Parathyroid adenoma (tissue), 2 donors: ENCODE results near the gene ZCCHC4.

Experiments used
- H2AFZ ChIP-seq: fragments of 300-600 bp; sonication (generic); one replicate; pipeline ENCODE4 v1.7.0; 2017; ENCODE audit warnings: antibody characterized with exemption, mild to moderate bottlenecking
- H3K27ac ChIP-seq: fragments of 300-600 bp; sonication (generic); one replicate; pipeline ENCODE4 v1.7.0; 2017
- H3K27me3 ChIP-seq: fragments of 300-600 bp; sonication (generic); one replicate; pipeline ENCODE4 v1.7.0; 2017; ENCODE audit warnings: low read length; ENCODE audit not compliant: control insufficient read depth, insufficient read depth
- H3K36me3 ChIP-seq: fragments of 300-600 bp; sonication (generic); one replicate; pipeline ENCODE4 v1.7.0; 2017; ENCODE audit warnings: low read length; ENCODE audit not compliant: control insufficient read depth, insufficient read depth
- H3K4me1 ChIP-seq: fragments of 300-600 bp; sonication (generic); one replicate; pipeline ENCODE4 v1.7.0; 2017; ENCODE audit warnings: control low read depth
- H3K4me2 ChIP-seq: fragments of 300-600 bp; sonication (generic); one replicate; pipeline ENCODE4 v1.7.0; 2017; ENCODE audit warnings: low read length
- H3K4me3 ChIP-seq: fragments of 300-600 bp; sonication (generic); one replicate; pipeline ENCODE4 v1.7.0; 2017; ENCODE audit warnings: low read depth, low read length
- H3K79me2 ChIP-seq: fragments of 300-600 bp; sonication (generic); one replicate; pipeline ENCODE4 v1.7.0; 2017; ENCODE audit warnings: control low read depth
- H3K9ac ChIP-seq: fragments of 300-600 bp; sonication (generic); one replicate; pipeline ENCODE4 v1.7.0; 2017; ENCODE audit warnings: mild to moderate bottlenecking
- H3K9me3 ChIP-seq: fragments of 300-600 bp; sonication (generic); one replicate; pipeline ENCODE4 v1.7.0; 2017; ENCODE audit warnings: low read length; ENCODE audit not compliant: control insufficient read depth
- TF ChIP-seq, protein P1 (sequence below): fragments of 300-600 bp; sonication (generic); IDR thresholded peaks from one replicate; pipeline ENCODE4 v1.7.0; 2017; ENCODE audit warnings: antibody characterized with exemption, mild to moderate bottlenecking
- donor health status: primary hyperparathyroidism.

Gene ZCCHC4

DNA sequence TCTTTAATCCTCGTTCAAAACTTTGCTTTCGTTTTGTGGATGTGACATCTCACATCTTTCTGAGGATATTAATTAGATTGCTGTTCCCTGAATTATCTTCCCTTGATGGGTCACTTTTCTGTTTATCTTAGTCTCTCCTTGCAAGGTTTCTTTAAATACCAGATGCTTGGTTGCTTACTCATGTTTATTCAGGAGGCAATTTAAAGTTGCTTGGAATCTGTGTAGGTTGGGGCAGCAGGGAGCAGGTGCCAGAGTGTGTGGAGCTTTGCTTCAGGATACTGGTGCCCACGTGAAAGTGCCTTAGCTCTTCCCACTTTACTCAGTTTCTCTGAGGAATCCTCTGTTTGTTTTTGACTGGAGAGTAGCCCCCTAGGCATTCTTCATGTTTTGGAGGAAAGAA is 88.5 kb downstream of the ZCCHC4 start:
- H3K4me3 ChIP-seq = no peak overlapping the region
- H3K9ac ChIP-seq = no peak overlapping the region
- no peak overlapping the region for H3K27ac ChIP-seq
- H3K4me2 ChIP-seq = no peak overlapping the region
- TF ChIP-seq, protein P1, sequence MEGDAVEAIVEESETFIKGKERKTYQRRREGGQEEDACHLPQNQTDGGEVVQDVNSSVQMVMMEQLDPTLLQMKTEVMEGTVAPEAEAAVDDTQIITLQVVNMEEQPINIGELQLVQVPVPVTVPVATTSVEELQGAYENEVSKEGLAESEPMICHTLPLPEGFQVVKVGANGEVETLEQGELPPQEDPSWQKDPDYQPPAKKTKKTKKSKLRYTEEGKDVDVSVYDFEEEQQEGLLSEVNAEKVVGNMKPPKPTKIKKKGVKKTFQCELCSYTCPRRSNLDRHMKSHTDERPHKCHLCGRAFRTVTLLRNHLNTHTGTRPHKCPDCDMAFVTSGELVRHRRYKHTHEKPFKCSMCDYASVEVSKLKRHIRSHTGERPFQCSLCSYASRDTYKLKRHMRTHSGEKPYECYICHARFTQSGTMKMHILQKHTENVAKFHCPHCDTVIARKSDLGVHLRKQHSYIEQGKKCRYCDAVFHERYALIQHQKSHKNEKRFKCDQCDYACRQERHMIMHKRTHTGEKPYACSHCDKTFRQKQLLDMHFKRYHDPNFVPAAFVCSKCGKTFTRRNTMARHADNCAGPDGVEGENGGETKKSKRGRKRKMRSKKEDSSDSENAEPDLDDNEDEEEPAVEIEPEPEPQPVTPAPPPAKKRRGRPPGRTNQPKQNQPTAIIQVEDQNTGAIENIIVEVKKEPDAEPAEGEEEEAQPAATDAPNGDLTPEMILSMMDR = no peak
- no peaks in the 10 kb centered on the region for H3K9me3 ChIP-seq
- no peak overlapping the region for H2AFZ ChIP-seq
- H3K27me3 ChIP-seq = no peaks in the 10 kb centered on the region
- no peaks in the 10 kb centered on the region for H3K79me2 ChIP-seq
- peaks cover 2% of the 10 kb centered on the region for H3K36me3 ChIP-seq
- H3K4me1 ChIP-seq = no peaks in the 10 kb centered on the region

DNA sequence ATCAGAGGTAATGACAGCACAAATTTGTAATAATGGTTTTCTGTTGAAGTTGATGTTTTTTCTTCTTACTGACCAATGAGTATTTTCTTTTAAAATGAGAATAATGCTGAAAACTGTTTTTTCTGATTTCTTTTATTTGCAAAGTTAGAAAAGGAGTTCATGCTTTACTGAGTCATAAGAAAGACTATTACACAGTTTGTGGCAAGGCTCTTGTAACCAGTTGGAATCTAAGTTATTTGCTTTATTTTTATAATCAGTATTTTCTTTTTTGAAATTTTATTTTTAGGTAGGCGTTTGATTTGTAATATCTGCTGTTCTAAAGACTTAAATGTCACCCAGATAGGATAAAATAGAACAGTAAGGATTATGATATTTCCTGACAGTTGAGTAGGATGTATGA is 89.9 kb downstream of the ZCCHC4 start:
- Histone ChIP-seq H3K4me1 (no peaks in the 10 kb centered on the region), H3K4me3 (no peak overlapping the region), H3K9me3 (no peaks in the 10 kb centered on the region), H3K27ac (no peak overlapping the region), H3K4me2 (no peak overlapping the region), H2AFZ (no peak overlapping the region), H3K27me3 (no peaks in the 10 kb centered on the region), H3K9ac (no peak overlapping the region), H3K79me2 (no peaks in the 10 kb centered on the region), H3K36me3 (no peaks in the 10 kb centered on the region)
- TF ChIP-seq, protein P1 = no peak

GRCh38 chr4:25403699-25404098 is 91.1 kb downstream of the ZCCHC4 start:
- no peaks in the 10 kb centered on the region for H3K4me1 ChIP-seq
- H3K4me3 ChIP-seq = no peak overlapping the region
- no peak overlapping the region for H2AFZ ChIP-seq
- H3K27ac ChIP-seq = no peak overlapping the region
- H3K4me2 ChIP-seq = no peak overlapping the region
- no peaks in the 10 kb centered on the region for H3K9me3 ChIP-seq
- H3K36me3 ChIP-seq = no peaks in the 10 kb centered on the region
- TF ChIP-seq, protein P1 = no peak
- no peaks in the 10 kb centered on the region for H3K79me2 ChIP-seq
- H3K9ac ChIP-seq = no peak overlapping the region
- no peaks in the 10 kb centered on the region for H3K27me3 ChIP-seq

DNA sequence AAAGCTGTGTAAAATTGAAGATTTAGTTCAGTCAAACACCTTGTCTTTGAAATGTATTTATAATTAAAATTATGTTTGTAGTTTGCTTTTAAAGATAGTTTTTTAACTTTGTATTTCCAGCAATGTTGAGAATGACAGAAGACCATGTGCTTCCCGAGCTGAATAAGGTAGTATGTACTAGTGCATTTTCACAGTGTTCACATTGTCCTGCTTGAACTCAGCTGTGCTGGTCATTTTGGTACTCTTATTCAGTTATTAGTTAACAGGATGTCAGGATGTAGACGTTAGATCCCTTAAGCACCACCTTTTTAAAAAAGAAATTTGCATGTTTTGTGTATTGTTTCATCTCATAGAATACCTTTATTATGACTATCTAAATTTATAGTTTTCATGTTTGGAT is 92.9 kb downstream of the ZCCHC4 start:
- H2AFZ ChIP-seq = no peak overlapping the region
- H3K27me3 ChIP-seq = no peaks in the 10 kb centered on the region
- H3K36me3 ChIP-seq = no peaks in the 10 kb centered on the region
- TF ChIP-seq, protein P1 = no peak
- no peak overlapping the region for H3K4me3 ChIP-seq
- H3K79me2 ChIP-seq = no peaks in the 10 kb centered on the region
- no peaks in the 10 kb centered on the region for H3K4me1 ChIP-seq
- H3K9ac ChIP-seq = no peak overlapping the region
- no peak overlapping the region for H3K4me2 ChIP-seq
- H3K27ac ChIP-seq = no peak overlapping the region
- H3K9me3 ChIP-seq = no peaks in the 10 kb centered on the region

DNA sequence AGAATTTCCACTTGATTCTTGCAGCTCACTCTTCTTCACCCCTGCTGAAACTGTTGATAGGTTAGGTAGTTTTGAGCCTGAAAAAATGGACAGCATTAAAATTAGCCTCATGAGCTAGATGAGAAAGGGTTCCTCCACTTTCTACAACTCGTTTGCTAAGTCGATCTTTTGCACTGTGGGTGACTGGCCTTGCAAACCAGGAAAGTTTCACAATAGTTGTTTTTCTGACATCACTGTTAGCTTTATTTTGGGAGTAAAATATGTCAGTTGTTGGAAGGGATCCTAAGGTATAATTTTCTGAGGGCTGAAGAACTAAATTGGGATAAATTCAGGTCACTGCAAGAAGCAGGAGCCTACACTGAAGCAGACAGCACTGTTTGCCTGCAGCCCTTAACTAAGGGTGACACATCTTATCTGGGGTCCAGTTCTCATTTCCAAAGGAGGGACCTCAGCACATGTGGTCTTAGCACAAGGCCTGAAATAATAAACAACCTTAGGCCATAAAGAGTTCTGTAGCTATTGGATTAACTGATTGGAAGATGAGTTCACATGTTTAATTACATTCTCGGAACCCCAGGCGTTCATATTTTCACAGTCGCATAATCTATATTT is 93.6 kb downstream of the ZCCHC4 start:
- H3K4me2 ChIP-seq = no peak overlapping the region
- H3K9me3 ChIP-seq = no peaks in the 10 kb centered on the region
- no peak overlapping the region for H2AFZ ChIP-seq
- no peak overlapping the region for H3K4me3 ChIP-seq
- no peaks in the 10 kb centered on the region for H3K27me3 ChIP-seq
- H3K4me1 ChIP-seq = no peaks in the 10 kb centered on the region
- no peaks in the 10 kb centered on the region for H3K36me3 ChIP-seq
- no peak overlapping the region for H3K27ac ChIP-seq
- TF ChIP-seq, protein P1 = no peak
- no peaks in the 10 kb centered on the region for H3K79me2 ChIP-seq
- H3K9ac ChIP-seq = no peak overlapping the region
